SJCRH30 (cell line): ENCODE data around the gene PNKD. TPM values are rescaled to one million over a fixed set of nuclear protein-coding genes. Genes with fewer than 3 reads are reported as not detected.

Experiments
- DNase-seq, 2 experiments: peaks; one replicate each; pipeline ENCODE4 v3.0.0-alpha.2; 2015 to 2020
- H3K27ac ChIP-seq: fragments of 250-450 bp; sonication (Bioruptor Pico); 2 replicates; pipeline ENCODE4 v1.5.1; 2020; ENCODE audit warnings: mild to moderate bottlenecking, moderate library complexity
- H3K27me3 ChIP-seq: fragments of 250-450 bp; sonication (Bioruptor Pico); 2 replicates; pipeline ENCODE4 v1.5.1; 2020; ENCODE audit warnings: mild to moderate bottlenecking, moderate library complexity
- H3K36me3 ChIP-seq: fragments of 250-450 bp; sonication (Bioruptor Pico); 2 replicates; pipeline ENCODE4 v1.5.1; 2020; ENCODE audit warnings: mild to moderate bottlenecking, moderate library complexity
- H3K4me1 ChIP-seq: fragments of 250-450 bp; sonication (Bioruptor Pico); 2 replicates; pipeline ENCODE4 v1.5.1; 2020; ENCODE audit warnings: mild to moderate bottlenecking, moderate library complexity
- H3K4me3 ChIP-seq: fragments of 250-450 bp; sonication (Bioruptor Pico); 2 replicates; pipeline ENCODE4 v1.5.1; 2020; ENCODE audit warnings: mild to moderate bottlenecking, moderate library complexity
- H3K9me3 ChIP-seq: fragments of 250-450 bp; sonication (Bioruptor Pico); replicated peaks from 2 replicates; pipeline ENCODE4 v1.5.1; 2020; ENCODE audit warnings: mild to moderate bottlenecking, moderate library complexity
- total RNA-seq: library from RNA; depleted of rRNA; stranded (reverse); fragments of >200 nt; shearing (Covaris generic); gene quantifications from 2 replicates; pipeline ENCODE4 v1.2.3, GENCODE V29; 2014

The PNKD gene
- total RNA-seq, 1 experiment from 2014 or later = 49.8 TPM

- Histone ChIP-seq H3K9me3 (no peaks in the 10 kb centered on the region), H3K4me3 (no peak overlapping the region), H3K4me1 (no peaks in the 10 kb centered on the region; the same call in 1 of the 2 replicates), H3K27me3 (no peaks in the 10 kb centered on the region), H3K36me3 (no peaks in the 10 kb centered on the region), H3K27ac (no peak overlapping the region)
- DNase-seq = no peak
Measured at GRCh38 chr2:218364196-218364595, 93.9 kb downstream of the PNKD start.

- Histone ChIP-seq H3K9me3 (no peaks in the 10 kb centered on the region), H3K36me3 (no peaks in the 10 kb centered on the region), H3K27ac (no peak overlapping the region), H3K27me3 (no peaks in the 10 kb centered on the region), H3K4me3 (no peak overlapping the region), H3K4me1 (no peaks in the 10 kb centered on the region)
- DNase-seq = no peak
Measured at GRCh38 chr2:218366621-218367414, 96.5 kb downstream of the PNKD start.

- no peak overlapping the region for H3K4me3 ChIP-seq
- H3K4me1 ChIP-seq = no peaks in the 10 kb centered on the region
- no peaks in the 10 kb centered on the region for H3K9me3 ChIP-seq
- no peaks in the 10 kb centered on the region for H3K36me3 ChIP-seq
- DNase-seq = no peak
- H3K27me3 ChIP-seq = no peaks in the 10 kb centered on the region
- no peak overlapping the region for H3K27ac ChIP-seq
Measured at GRCh38 chr2:218367415-218368149, 97.3 kb downstream of the PNKD start.

GRCh38 chr2:218368150-218368528 lies 97.8 kb downstream of the PNKD start:
- no peak for DNase-seq
- Histone ChIP-seq H3K27ac (no peak overlapping the region), H3K4me3 (no peak overlapping the region), H3K4me1 (no peaks in the 10 kb centered on the region), H3K9me3 (no peaks in the 10 kb centered on the region), H3K27me3 (no peaks in the 10 kb centered on the region), H3K36me3 (no peaks in the 10 kb centered on the region)

GRCh38 chr2:218368621-218369153 lies 98.4 kb downstream of the PNKD start:
- DNase-seq = no peak
- no peaks in the 10 kb centered on the region for H3K9me3 ChIP-seq
- no peak overlapping the region for H3K27ac ChIP-seq

GRCh38 chr2:218369330-218369729 lies 99.0 kb downstream of the PNKD start:
- DNase-seq = no peak
- Histone ChIP-seq H3K9me3 (no peaks in the 10 kb centered on the region), H3K27me3 (no peaks in the 10 kb centered on the region), H3K27ac (no peak overlapping the region), H3K36me3 (no peaks in the 10 kb centered on the region), H3K4me1 (no peaks in the 10 kb centered on the region), H3K4me3 (no peak overlapping the region)

More at GRCh38 chr2:218368621-218369153, 98.4 kb downstream of the PNKD start:
- H3K36me3 ChIP-seq = no peaks in the 10 kb centered on the region
- no peaks in the 10 kb centered on the region for H3K27me3 ChIP-seq
- H3K4me1 ChIP-seq = no peaks in the 10 kb centered on the region
- H3K4me3 ChIP-seq = no peak overlapping the region

GRCh38 chr2:218370410-218371063 lies 100.2 kb downstream of the PNKD start:
- no peaks in the 10 kb centered on the region for H3K4me1 ChIP-seq
- DNase-seq = no peak
- H3K27me3 ChIP-seq = no peaks in the 10 kb centered on the region
- H3K4me3 ChIP-seq = no peak overlapping the region
- no peaks in the 10 kb centered on the region for H3K36me3 ChIP-seq
- H3K9me3 ChIP-seq = no peaks in the 10 kb centered on the region
- no peak overlapping the region for H3K27ac ChIP-seq

- Histone ChIP-seq H3K36me3 (no peaks in the 10 kb centered on the region), H3K27ac (no peak overlapping the region), H3K4me3 (no peak overlapping the region), H3K4me1 (no peaks in the 10 kb centered on the region), H3K9me3 (no peaks in the 10 kb centered on the region), H3K27me3 (no peaks in the 10 kb centered on the region)
- DNase-seq = no peak
Measured at GRCh38 chr2:218371983-218372350, 101.6 kb downstream of the PNKD start.

GRCh38 chr2:218374795-218375194 lies 104.5 kb downstream of the PNKD start:
- no peak for DNase-seq
- no peaks in the 10 kb centered on the region for H3K9me3 ChIP-seq
- no peaks in the 10 kb centered on the region for H3K27me3 ChIP-seq
- H3K27ac ChIP-seq = no peak overlapping the region
- H3K36me3 ChIP-seq = no peaks in the 10 kb centered on the region
- H3K4me1 ChIP-seq = no peaks in the 10 kb centered on the region
- no peak overlapping the region for H3K4me3 ChIP-seq

GRCh38 chr2:218375212-218375611 lies 104.9 kb downstream of the PNKD start:
- Histone ChIP-seq H3K36me3 (no peaks in the 10 kb centered on the region), H3K27me3 (no peaks in the 10 kb centered on the region), H3K27ac (no peak overlapping the region), H3K4me1 (no peaks in the 10 kb centered on the region), H3K9me3 (no peaks in the 10 kb centered on the region), H3K4me3 (no peak overlapping the region)
- DNase-seq = no peak

GRCh38 chr2:218378053-218378452 lies 107.7 kb downstream of the PNKD start:
- Histone ChIP-seq H3K27me3 (no peaks in the 10 kb centered on the region; the same call in 1 of the 2 replicates), H3K9me3 (no peaks in the 10 kb centered on the region), H3K4me1 (no peaks in the 10 kb centered on the region), H3K4me3 (no peak overlapping the region), H3K27ac (no peak overlapping the region), H3K36me3 (no peaks in the 10 kb centered on the region)
- DNase-seq = no peak

- Histone ChIP-seq H3K4me3 (no peak within 1 kb of the TSS), H3K27ac (no peak within 1 kb of the TSS), H3K9me3 (no peaks in the 10 kb centered on the region), H3K4me1 (no peaks in the 10 kb centered on the region), H3K36me3 (no peaks in the 10 kb centered on the region), H3K27me3 (no peaks in the 10 kb centered on the region; the same call in 1 of the 2 replicates)
- DNase-seq = no peak
Measured at GRCh38 chr2:218381916-218382366, 111.6 kb downstream of the PNKD start, which contains the start of gene SLC11A1. SLC11A1 (plus strand) TSS chr2:218382273; CDS start chr2:218382369, 96 bp downstream.

GRCh38 chr2:218382785-218383184 lies 112.5 kb downstream of the PNKD start:
- Histone ChIP-seq H3K4me3 (no peak overlapping the region), H3K27me3 (no peaks in the 10 kb centered on the region; the same call in 1 of the 2 replicates), H3K36me3 (no peaks in the 10 kb centered on the region), H3K9me3 (no peaks in the 10 kb centered on the region), H3K27ac (no peak overlapping the region), H3K4me1 (peaks cover 8% of the 10 kb centered on the region; the same call in 1 of the 2 replicates)
- DNase-seq = no peak

GRCh38 chr2:218383892-218384519 lies 113.7 kb downstream of the PNKD start:
- Histone ChIP-seq H3K36me3 (no peaks in the 10 kb centered on the region), H3K27me3 (no peaks in the 10 kb centered on the region; the same call in 1 of the 2 replicates), H3K4me3 (no peak overlapping the region), H3K9me3 (no peaks in the 10 kb centered on the region), H3K27ac (no peak overlapping the region), H3K4me1 (peaks cover 8% of the 10 kb centered on the region; the same call in 1 of the 2 replicates)
- no peak for DNase-seq
